Measurements from ENCODE around the gene CDKN1C.

Gene CDKN1C

DNA sequence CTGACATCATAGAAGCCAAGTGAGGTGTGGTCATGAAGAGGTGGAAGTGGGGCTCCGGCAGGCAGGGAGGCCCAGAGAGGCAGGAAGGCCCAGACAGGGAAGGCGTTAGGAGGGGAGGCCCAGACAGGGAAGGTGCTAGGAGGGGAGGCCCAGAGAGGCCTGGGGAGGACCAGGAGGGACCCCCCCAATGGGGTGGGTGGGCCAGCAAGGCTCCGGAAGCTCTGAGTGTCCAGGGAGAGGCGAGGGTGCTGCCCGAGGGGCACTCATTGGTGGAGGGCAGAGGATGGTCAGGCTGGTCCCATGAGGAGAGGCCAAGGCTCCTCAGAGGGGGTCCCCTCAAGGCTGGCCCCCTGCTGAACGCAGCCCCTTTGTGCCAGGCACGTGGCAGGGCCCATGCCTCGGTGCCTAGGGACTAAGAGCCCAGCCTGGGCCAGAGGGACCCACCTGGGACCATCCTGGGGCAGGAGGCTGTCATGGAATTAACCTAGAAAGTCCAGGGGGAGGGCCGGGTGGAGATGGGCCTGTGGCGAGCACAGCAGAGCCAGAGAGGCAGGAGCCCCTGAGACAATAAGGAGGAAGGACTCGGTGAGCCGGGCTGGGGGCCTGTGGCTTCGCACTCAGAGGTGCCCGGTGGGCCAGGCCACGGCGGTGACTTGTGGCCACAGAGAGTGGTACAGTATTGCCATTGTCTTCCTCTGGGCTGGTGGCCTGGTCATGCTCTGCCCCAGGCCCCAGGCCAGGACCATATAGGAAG lies 31.5 kb upstream of the CDKN1C start:
- TF ChIP-seq CTCF (IDR thresholded peaks at IDR 0.05; ENCODE audit: insufficient read depth, low read length, poor library complexity, severe bottlenecking) (no peak), EZH2phosphoT487 (conservative IDR thresholded peaks at IDR 0.05; ENCODE audit: low read length) (no peak)
- Histone ChIP-seq H2AFZ (ENCODE audit: low read depth, low read length, severe bottlenecking) (no peak overlapping the region), H3F3A (ENCODE audit: insufficient read depth) (0 out of 2 replicates have a peak, but pooled peaks cover 3% of the 10 kb centered on the region), H3K9me3 (ENCODE audit: insufficient read depth, low read length) (no peaks in the 10 kb centered on the region), H3K79me2 (ENCODE audit: insufficient read depth, low read length) (no peaks in the 10 kb centered on the region), H4K20me1 (ENCODE audit: low read depth, low read length) (no peaks in the 10 kb centered on the region), H3K27me3 (ENCODE audit: low read length) (no peaks in the 10 kb centered on the region), H3K27ac (ENCODE audit: low read depth, low read length) (no peak overlapping the region), H3K4me3 (ENCODE audit: insufficient read depth, low read length, poor library complexity, severe bottlenecking) (no peak overlapping the region), H3K4me2 (ENCODE audit: low read depth, low read length, poor library complexity, severe bottlenecking) (no peak overlapping the region), H3K9me2 (replicated peaks; ENCODE audit: insufficient read depth, low read length) (no peaks in the 10 kb centered on the region), H3K36me3 (ENCODE audit: low read length) (no peaks in the 10 kb centered on the region), H3K9ac (ENCODE audit: low read length) (no peak overlapping the region)

DNA sequence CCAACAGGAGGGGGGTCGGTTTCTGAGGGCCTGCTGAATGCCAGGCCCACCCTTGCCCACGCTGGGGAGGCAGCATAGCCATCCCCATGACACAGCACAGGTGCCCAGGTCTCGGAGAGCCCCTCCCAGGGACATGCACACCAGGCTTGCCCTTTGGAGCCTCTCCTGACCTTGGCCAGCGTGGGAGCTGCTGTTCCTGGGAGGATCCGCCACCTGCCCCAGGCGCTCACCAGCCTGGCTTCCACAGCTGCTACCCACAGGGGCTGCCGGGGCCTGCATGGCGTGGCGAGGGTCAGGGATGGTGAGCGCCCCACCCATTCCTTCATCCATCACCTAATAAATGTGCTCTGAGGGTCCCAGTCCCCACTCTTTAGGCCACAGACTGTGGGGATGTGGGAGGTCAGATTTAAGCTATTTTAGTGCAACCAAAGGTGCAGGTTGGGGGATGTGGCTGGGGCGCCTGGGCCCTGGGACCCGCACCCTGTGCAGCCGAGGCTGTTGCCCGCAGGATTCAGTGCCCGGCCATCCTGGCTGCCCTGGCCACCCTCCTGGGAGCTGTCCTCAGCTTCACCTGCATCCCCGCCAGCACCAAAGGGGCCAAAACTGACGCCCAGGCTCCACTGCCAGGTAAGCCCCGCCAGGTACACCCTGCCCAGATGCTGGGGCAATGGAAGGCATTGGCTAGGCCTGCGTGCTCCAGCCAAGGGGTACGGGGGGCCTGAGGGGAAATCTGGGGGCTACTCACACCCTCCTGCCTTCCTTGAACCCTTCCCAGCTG lies 30.7 kb upstream of the CDKN1C start:
- Histone ChIP-seq H3F3A (ENCODE audit: insufficient read depth) (0 out of 2 replicates have a peak, but pooled peaks cover 3% of the 10 kb centered on the region), H2AFZ (ENCODE audit: low read depth, low read length, severe bottlenecking) (no peak overlapping the region), H4K20me1 (ENCODE audit: low read depth, low read length) (no peaks in the 10 kb centered on the region), H3K4me3 (ENCODE audit: insufficient read depth, low read length, poor library complexity, severe bottlenecking) (no peak overlapping the region), H3K27me3 (ENCODE audit: low read length) (no peaks in the 10 kb centered on the region), H3K4me2 (ENCODE audit: low read depth, low read length, poor library complexity, severe bottlenecking) (no peak overlapping the region), H3K27ac (ENCODE audit: low read depth, low read length) (no peak overlapping the region), H3K9ac (ENCODE audit: low read length) (no peak overlapping the region), H3K9me3 (ENCODE audit: insufficient read depth, low read length) (no peaks in the 10 kb centered on the region), H3K9me2 (replicated peaks; ENCODE audit: insufficient read depth, low read length) (no peaks in the 10 kb centered on the region), H3K79me2 (ENCODE audit: insufficient read depth, low read length) (no peaks in the 10 kb centered on the region), H3K36me3 (ENCODE audit: low read length) (no peaks in the 10 kb centered on the region)
- TF ChIP-seq EZH2phosphoT487 (conservative IDR thresholded peaks at IDR 0.05; ENCODE audit: low read length), result no peak
- TF ChIP-seq CTCF (IDR thresholded peaks at IDR 0.05; ENCODE audit: insufficient read depth, low read length, poor library complexity, severe bottlenecking), result no peak

- TF ChIP-seq EZH2phosphoT487 (conservative IDR thresholded peaks at IDR 0.05; ENCODE audit: low read length) (no peak), CTCF (IDR thresholded peaks at IDR 0.05; ENCODE audit: insufficient read depth, low read length, poor library complexity, severe bottlenecking) (no peak)
- no peaks in the 10 kb centered on the region for H4K20me1 ChIP-seq (ENCODE audit: low read depth, low read length)
These were observed 29.9 kb upstream of the CDKN1C start for GRCh38 chr11:2915473-2915872.

More at GRCh38 chr11:2915473-2915872, 29.9 kb upstream of the CDKN1C start:
- Histone ChIP-seq H3K9me2 (replicated peaks; ENCODE audit: insufficient read depth, low read length) (no peaks in the 10 kb centered on the region), H3K4me3 (ENCODE audit: insufficient read depth, low read length, poor library complexity, severe bottlenecking) (no peak overlapping the region), H3F3A (ENCODE audit: insufficient read depth) (0 out of 2 replicates have a peak, but pooled peaks cover 3% of the 10 kb centered on the region), H3K36me3 (ENCODE audit: low read length) (no peaks in the 10 kb centered on the region), H3K79me2 (ENCODE audit: insufficient read depth, low read length) (no peaks in the 10 kb centered on the region), H3K27ac (ENCODE audit: low read depth, low read length) (no peak overlapping the region), H3K9me3 (ENCODE audit: insufficient read depth, low read length) (no peaks in the 10 kb centered on the region), H3K4me2 (ENCODE audit: low read depth, low read length, poor library complexity, severe bottlenecking) (no peak overlapping the region), H3K9ac (ENCODE audit: low read length) (no peak overlapping the region), H3K27me3 (ENCODE audit: low read length) (no peaks in the 10 kb centered on the region), H2AFZ (ENCODE audit: low read depth, low read length, severe bottlenecking) (no peak overlapping the region)
